K562 (cell line): Measurements from ENCODE around the gene DGCR2. TPM values are rescaled to one million over a fixed set of nuclear protein-coding genes. Genes with fewer than 3 reads are reported as not detected.

Experiments used
- ARNT ChIP-seq, 2 experiments: fragments of 450-650 bp; IDR thresholded peaks; 2 replicates each; pipeline ENCODE4 v1.6.1; 2016; ENCODE audit warnings: mild to moderate bottlenecking in 1 of 2
- COPS2 ChIP-seq: fragments of 450-650 bp; conservative IDR thresholded peaks from 2 replicates; pipeline ENCODE4 v1.6.1; 2016; ENCODE audit warnings: mild to moderate bottlenecking, moderate library complexity
- DEAF1 ChIP-seq: fragments of 450-650 bp; formaldehyde crosslinking; IDR thresholded peaks from 2 replicates; pipeline ENCODE4 v1.4.0; 2020; ENCODE audit warnings: mild to moderate bottlenecking, moderate library complexity
- EWSR1 ChIP-seq: fragments of 450-650 bp; IDR thresholded peaks from 2 replicates; pipeline ENCODE4 v1.6.1; 2018; ENCODE audit warnings: borderline replicate concordance, mild to moderate bottlenecking, low read depth, moderate library complexity; ENCODE audit not compliant: partially characterized antibody
- NBN ChIP-seq: fragments of 450-650 bp; IDR thresholded peaks from 2 replicates; pipeline ENCODE4 v1.6.1; 2016; ENCODE audit warnings: low read depth, mild to moderate bottlenecking
- OTX1 ChIP-seq: fragments of 450-650 bp; formaldehyde crosslinking; IDR thresholded peaks from 2 replicates; pipeline ENCODE4 v1.4.0; 2022; ENCODE audit warnings: mild to moderate bottlenecking
- REST ChIP-seq, 2 experiments: fragments of 450-650 bp; formaldehyde crosslinking in 1 of 2; IDR thresholded peaks; 2 replicates each; pipeline versions ENCODE4 v1.4.0 to v1.6.1; 2014 to 2020; ENCODE audit warnings: mild to moderate bottlenecking in 2 of 2, borderline replicate concordance in 1 of 2, low read depth in 1 of 2
- SNIP1 ChIP-seq: fragments of 450-650 bp; IDR thresholded peaks from 2 replicates; pipeline ENCODE4 v1.7.1; 2017; ENCODE audit warnings: low read depth, mild to moderate bottlenecking
- TCF7L2 ChIP-seq: fragments of 150-350 bp; IDR thresholded peaks from 2 replicates; pipeline ENCODE4 v1.6.1; 2016; ENCODE audit warnings: low read depth, mild to moderate bottlenecking, low read length, moderate library complexity
- TSHZ1 ChIP-seq: fragments of 250-450 bp; sonication (Bioruptor Pico); IDR thresholded peaks from 2 replicates; pipeline ENCODE4 v1.4.0; 2020; ENCODE audit warnings: mild to moderate bottlenecking, moderate library complexity
- ZNF224 ChIP-seq: sonication (generic); formaldehyde crosslinking; IDR thresholded peaks from 2 replicates; pipeline ENCODE4 v1.8.0; 2022; ENCODE audit warnings: mild to moderate bottlenecking, missing genetic modification reagents
- polyA plus RNA-seq, 8 experiments: library from polyadenylated mRNA; depleted of rRNA in 4 of 8; stranded (reverse) in 5 of 8; unstranded in 3 of 8; fragments of >200 nt; fragmentation: Nextera tagmentation in 2 of 8; fragmentation: Illumina TruSeq in 1 of 8; extraction: Ambion mirVana in 2 of 8; extraction: Trizol in 1 of 8; gene quantifications; 2 replicates each; pipeline versions ENCODE4 v1.2.1 to v1.2.3, GENCODE V29; 2011 to 2014; ENCODE audit warnings: inconsistent platforms in 1 of 8, missing spikeins in 1 of 8
- total RNA-seq, 7 experiments: library from RNA; depleted of rRNA in 6 of 7; stranded (reverse); fragments of >200 nt in 6 of 7; fragmentation: Illumina TruSeq in 2 of 7; extraction: Trizol in 2 of 7; gene quantifications; 2 replicates each; pipeline versions ENCODE4 v1.2.1 to v1.2.3, GENCODE V29; 2011 to 2021; ENCODE audit warnings: low replicate concordance in 1 of 7

Gene DGCR2
- total and polyA plus RNA-seq, 9 of the 15 experiments (the other 6 are each of a cell fraction or from before 2014, with no cell fraction given), result 0.69 to 101 (median 56.4) TPM

- TF ChIP-seq REST (IDR thresholded peaks at IDR 0.05; ENCODE audit: borderline replicate concordance), result no peak
- no peak; the same call in 1 of the 2 replicates for TF ChIP-seq REST (CRISPR knock-in tag; IDR thresholded peaks at IDR 0.05; ENCODE audit: low read depth)
- no peak for TF ChIP-seq TSHZ1 (CRISPR knock-in tag)
- TF ChIP-seq ZNF224 (CRISPR knock-in tag), result no peak
- TF ChIP-seq COPS2, result no peak
- no peak for TF ChIP-seq OTX1 (CRISPR knock-in tag)
- TF ChIP-seq ARNT (IDR thresholded peaks at IDR 0.05), result no peak
- TF ChIP-seq SNIP1, result no peak
- no peak for TF ChIP-seq EWSR1
- no peak for TF ChIP-seq DEAF1 (CRISPR knock-in tag)
- TF ChIP-seq TCF7L2, result no peak
- no peak for TF ChIP-seq NBN
These were observed 79.7 kb downstream of the DGCR2 start (continued) for GRCh38 chr22:19042285-19043120.
